Peyer's patch (tissue), 4 donors: Measurements from ENCODE around the gene CYB561D2. TPM values are rescaled to one million over a fixed set of nuclear protein-coding genes. Genes with fewer than 3 reads are reported as not detected.

Source experiments
- DNase-seq, 3 donors: peaks; one replicate each; pipeline ENCODE4 v3.0.0-alpha.2; 2017 to 2019
- H3K27ac ChIP-seq, 4 donors: fragments of 200-600 bp; sonication (generic); one replicate each; pipeline ENCODE4 v1.5.1; 2016 to 2019
- H3K27me3 ChIP-seq, 2 donors: fragments of 200-600 bp; sonication (generic); one replicate each; pipeline ENCODE4 v1.5.1; 2019
- H3K36me3 ChIP-seq, 3 donors: fragments of 200-600 bp; sonication (generic); one replicate each; pipeline ENCODE4 v1.5.1; 2016 to 2019
- H3K4me1 ChIP-seq, 4 donors: fragments of 200-600 bp; sonication (generic); one replicate each; pipeline ENCODE4 v1.5.1; 2016 to 2019
- H3K4me3 ChIP-seq, 4 donors: fragments of 200-600 bp; sonication (generic); 1 replicate in 3 of 4; 2 replicates in 1 of 4; pipeline ENCODE4 v1.5.1; 2016 to 2019; ENCODE audit warnings: mild to moderate bottlenecking in 1 of 4
- H3K9me3 ChIP-seq, 4 donors: fragments of 200-600 bp; sonication (generic); one replicate each; pipeline ENCODE4 v1.5.1; 2016 to 2019; ENCODE audit warnings: mild to moderate bottlenecking in 1 of 4
- POLR2A ChIP-seq, 2 donors: fragments of 450-650 bp; IDR thresholded peaks; one replicate each; pipeline ENCODE4 v1.5.1; 2017; ENCODE audit warnings: antibody characterized with exemption in 2 of 2, mild to moderate bottlenecking in 2 of 2, moderate library complexity in 2 of 2
- total RNA-seq, 4 donors: library from RNA; depleted of rRNA; stranded (reverse); fragments of >200 nt; gene quantifications; one replicate each; pipeline ENCODE4 v1.1.0, GENCODE V29; 2016
- TF ChIP-seq, protein P1 (sequence below), 6 experiments: fragments of 450-650 bp in 4 of 6; fragments of 200-600 bp in 2 of 6; sonication (generic) in 1 of 6; IDR thresholded peaks; one replicate each; pipeline ENCODE4 v1.5.1; 2017 to 2019; ENCODE audit warnings: antibody characterized with exemption in 6 of 6, mild to moderate bottlenecking in 3 of 6, moderate library complexity in 1 of 6

CYB561D2 gene
- total RNA-seq, 4 donors from 2014 or later = 22.3 to 69.5 (median 38.6) TPM

DNA sequence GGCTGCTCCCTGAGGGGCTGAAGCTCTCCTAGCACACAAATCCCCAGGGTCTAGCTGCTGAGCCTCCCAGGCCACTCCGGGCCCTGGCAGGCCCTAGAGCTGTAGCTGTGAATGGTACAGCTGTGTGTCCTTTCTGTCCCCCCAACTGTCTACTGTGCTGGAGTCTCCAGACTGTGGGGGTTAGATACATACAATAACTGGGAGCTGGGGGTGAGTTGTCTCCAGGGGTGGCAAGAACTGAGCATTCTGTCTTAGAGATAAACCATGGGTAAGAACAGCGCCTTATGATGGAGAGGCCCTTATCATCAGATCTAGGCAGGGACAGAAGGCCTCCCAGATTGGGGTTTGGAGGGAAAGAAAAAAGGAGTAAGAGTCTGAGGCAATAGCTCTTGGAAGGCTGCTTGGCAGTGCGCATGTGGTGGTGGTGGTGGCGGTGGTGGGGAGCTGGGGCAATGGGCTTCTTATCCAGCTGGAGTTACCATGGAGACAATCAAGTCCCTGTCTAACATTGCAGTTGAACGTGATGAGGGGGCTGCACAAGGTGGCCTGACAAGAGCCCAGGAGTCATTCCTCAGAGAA lies 3.6 kb downstream of the CYB561D2 start:
- H3K36me3 ChIP-seq = peaks cover 0 to 34% (median 0%) of the 10 kb centered on the region in 3 donors
- TF ChIP-seq, protein P1, sequence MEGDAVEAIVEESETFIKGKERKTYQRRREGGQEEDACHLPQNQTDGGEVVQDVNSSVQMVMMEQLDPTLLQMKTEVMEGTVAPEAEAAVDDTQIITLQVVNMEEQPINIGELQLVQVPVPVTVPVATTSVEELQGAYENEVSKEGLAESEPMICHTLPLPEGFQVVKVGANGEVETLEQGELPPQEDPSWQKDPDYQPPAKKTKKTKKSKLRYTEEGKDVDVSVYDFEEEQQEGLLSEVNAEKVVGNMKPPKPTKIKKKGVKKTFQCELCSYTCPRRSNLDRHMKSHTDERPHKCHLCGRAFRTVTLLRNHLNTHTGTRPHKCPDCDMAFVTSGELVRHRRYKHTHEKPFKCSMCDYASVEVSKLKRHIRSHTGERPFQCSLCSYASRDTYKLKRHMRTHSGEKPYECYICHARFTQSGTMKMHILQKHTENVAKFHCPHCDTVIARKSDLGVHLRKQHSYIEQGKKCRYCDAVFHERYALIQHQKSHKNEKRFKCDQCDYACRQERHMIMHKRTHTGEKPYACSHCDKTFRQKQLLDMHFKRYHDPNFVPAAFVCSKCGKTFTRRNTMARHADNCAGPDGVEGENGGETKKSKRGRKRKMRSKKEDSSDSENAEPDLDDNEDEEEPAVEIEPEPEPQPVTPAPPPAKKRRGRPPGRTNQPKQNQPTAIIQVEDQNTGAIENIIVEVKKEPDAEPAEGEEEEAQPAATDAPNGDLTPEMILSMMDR (IDR thresholded peaks at IDR 0.05) = no peak
- TF ChIP-seq POLR2A (IDR thresholded peaks at IDR 0.05) = no peak
- no peaks in the 10 kb centered on the region for H3K9me3 ChIP-seq
- H3K27me3 ChIP-seq = no peaks in the 10 kb centered on the region
- DNase-seq = no peak
- H3K4me1 ChIP-seq = peaks cover 3 to 59% (median 40%) of the 10 kb centered on the region in 4 donors
- H3K4me3 ChIP-seq = no peak overlapping the region
- no peak overlapping the region for H3K27ac ChIP-seq

DNA sequence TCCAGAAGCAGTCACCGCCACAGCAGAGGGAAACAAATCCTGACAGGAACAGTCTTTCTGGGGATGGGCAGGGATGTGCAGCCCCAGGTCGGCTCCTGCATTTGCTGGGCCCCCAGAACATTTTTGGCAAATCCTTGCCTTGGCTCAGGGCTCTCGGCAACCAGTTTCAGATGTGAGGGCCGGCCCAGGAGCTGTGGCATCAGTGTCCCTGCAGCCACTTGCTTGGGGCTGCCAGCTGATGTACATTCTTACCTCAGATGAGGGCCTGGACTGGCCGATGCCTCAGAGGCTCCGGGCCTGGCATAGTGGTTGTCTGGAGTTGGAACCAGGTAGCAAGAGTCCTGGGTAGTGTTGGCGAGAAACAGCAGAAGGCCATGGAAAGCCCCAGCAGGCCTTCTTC lies 4.2 kb downstream of the CYB561D2 start:
- H3K27me3 ChIP-seq = no peaks in the 10 kb centered on the region
- peaks cover 0 to 34% (median 0%) of the 10 kb centered on the region in 3 donors for H3K36me3 ChIP-seq
- H3K9me3 ChIP-seq = no peaks in the 10 kb centered on the region
- no peak for DNase-seq
- TF ChIP-seq, protein P1 (IDR thresholded peaks at IDR 0.05) = no peak
- TF ChIP-seq POLR2A (IDR thresholded peaks at IDR 0.05) = no peak
- H3K4me1 ChIP-seq = peaks cover 3 to 53% (median 36%) of the 10 kb centered on the region in 4 donors
- H3K27ac ChIP-seq = no peak overlapping the region
- H3K4me3 ChIP-seq = no peak overlapping the region

DNA sequence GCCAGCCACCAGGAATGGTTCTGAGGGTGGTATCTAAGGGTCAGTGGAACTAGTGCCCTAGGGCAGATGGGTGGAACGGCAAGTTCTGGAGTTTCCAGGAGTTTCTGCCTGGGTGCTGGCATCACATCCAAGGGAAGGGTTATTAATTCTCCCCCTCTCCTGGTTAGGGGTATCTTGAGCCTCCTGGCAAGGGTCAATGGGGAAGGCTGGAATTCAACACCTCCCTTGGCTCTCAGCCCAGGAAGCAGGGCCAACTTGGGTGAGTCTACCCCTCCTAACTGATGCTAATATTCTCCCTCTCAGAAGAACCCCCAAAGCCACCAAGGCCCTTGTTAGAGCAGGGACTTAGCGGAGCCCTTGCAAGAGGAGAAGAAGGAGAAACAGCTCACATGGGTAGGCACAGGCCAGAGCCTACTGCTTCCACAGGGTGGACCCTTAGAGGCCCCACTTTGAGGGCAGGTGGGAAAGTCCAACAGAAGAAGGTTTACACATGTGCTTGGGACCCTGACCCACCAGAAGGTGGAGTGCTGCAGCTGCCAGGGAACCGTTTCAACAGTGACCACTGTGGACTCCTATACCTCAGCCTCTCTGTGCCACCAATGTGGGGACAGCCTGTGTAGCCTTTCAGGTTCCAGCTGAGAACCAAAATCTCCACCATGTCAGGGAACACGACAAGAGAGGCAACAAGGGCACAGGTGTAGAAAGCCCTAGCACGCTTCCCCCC lies 5.3 kb downstream of the CYB561D2 start:
- peak overlapping the region in 2 of 4 donors; percentile 67 to 84 for H3K4me3 ChIP-seq
- H3K36me3 ChIP-seq = peaks cover 0 to 34% (median 0%) of the 10 kb centered on the region in 3 donors
- TF ChIP-seq POLR2A (IDR thresholded peaks at IDR 0.05) = no peak
- TF ChIP-seq, protein P1 (IDR thresholded peaks at IDR 0.05) = no peak

DNA sequence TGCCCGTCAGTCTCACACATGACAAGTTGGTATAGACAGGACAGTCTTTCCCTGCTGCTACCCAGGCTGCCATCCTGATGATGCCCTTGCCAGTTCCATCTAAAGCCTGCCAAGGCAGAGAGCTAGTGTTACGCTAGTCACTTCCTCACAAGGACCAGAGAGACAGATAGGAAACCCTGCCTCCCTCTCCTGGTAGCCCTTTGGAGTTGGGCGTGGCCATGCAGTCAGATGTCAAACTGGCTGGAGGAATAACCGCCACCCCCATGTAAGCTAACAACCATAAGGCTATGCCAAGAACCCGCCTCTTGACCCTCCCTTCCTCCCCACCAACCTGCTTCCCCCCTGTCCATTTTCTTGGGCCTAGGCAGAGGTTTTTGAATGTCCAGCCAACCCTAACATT lies 5.9 kb downstream of the CYB561D2 start:
- no peak for TF ChIP-seq POLR2A (IDR thresholded peaks at IDR 0.05)
- TF ChIP-seq, protein P1 (IDR thresholded peaks at IDR 0.05) = peak in 1 of 6 experiments; percentile 5
- peaks cover 0 to 34% (median 0%) of the 10 kb centered on the region in 3 donors for H3K36me3 ChIP-seq
- DNase-seq = peak in 2 of 3 donors; percentile 78 to 87
- peaks cover 0 to 41% (median 29%) of the 10 kb centered on the region in 4 donors for H3K4me1 ChIP-seq
- no peaks in the 10 kb centered on the region for H3K27me3 ChIP-seq
- no peaks in the 10 kb centered on the region for H3K9me3 ChIP-seq
- H3K27ac ChIP-seq = peak overlapping the region in 2 of 4 donors; percentile 56 to 66
- H3K4me3 ChIP-seq = peak overlapping the region in 3 of 4 donors; percentile 3 to 84 (median 67)

More for the DNA sequence above, 5.3 kb downstream of the CYB561D2 start:
- Histone ChIP-seq H3K9me3 (no peaks in the 10 kb centered on the region), H3K4me1 (peaks cover 3 to 46% (median 34%) of the 10 kb centered on the region in 4 donors), H3K27ac (peak overlapping the region in 1 of 4 donors; percentile 66), H3K27me3 (no peaks in the 10 kb centered on the region)
- no peak for DNase-seq

DNA sequence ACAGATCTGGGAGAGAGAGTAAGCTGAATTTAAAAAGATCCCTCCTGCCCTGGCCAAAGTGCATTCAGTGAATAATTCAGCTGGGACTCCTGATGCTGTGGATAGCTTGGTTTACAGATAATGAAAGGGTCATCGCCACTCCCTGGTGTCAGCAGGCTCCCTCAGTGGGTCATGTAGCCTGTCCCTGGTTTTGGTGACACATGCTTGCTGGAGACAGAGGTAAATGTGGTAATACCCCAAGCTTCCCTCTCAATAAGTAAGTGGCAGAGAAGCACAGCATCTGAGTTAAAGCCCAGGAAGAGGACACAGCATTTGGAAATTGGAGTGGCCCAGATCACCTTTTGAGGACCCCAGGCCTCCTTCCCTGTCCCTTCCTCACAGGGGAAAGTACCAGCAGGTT lies 6.8 kb downstream of the CYB561D2 start:
- peaks cover 0 to 34% (median 0%) of the 10 kb centered on the region in 3 donors for H3K36me3 ChIP-seq

More for the DNA sequence above, 6.8 kb downstream of the CYB561D2 start:
- Histone ChIP-seq H3K27me3 (no peaks in the 10 kb centered on the region), H3K4me3 (peak overlapping the region; percentile 67 to 84 (median 69)), H3K27ac (peak overlapping the region in 3 of 4 donors; percentile 0 to 66 (median 23)), H3K9me3 (no peaks in the 10 kb centered on the region), H3K4me1 (peaks cover 0 to 36% (median 27%) of the 10 kb centered on the region in 4 donors)
- TF ChIP-seq, protein P1 (IDR thresholded peaks at IDR 0.05) = no peak
- no peak for TF ChIP-seq POLR2A (IDR thresholded peaks at IDR 0.05)
- no peak for DNase-seq
